CD4-positive, alpha-beta T cell treated with Interferon alpha-2 for 1 hour (primary cell): ENCODE results near the gene DRAP1.
"Not testable (repeated sequence)": the region's sequence is repeated elsewhere in the genome, so short reads cannot be mapped to it uniquely, and the experiment has no call there.

Experiments used
- DNase-seq, 2 donors: peaks; one replicate each; pipeline ENCODE4 v3.0.0-alpha.2; 2020 to 2022

DRAP1 gene

DNA sequence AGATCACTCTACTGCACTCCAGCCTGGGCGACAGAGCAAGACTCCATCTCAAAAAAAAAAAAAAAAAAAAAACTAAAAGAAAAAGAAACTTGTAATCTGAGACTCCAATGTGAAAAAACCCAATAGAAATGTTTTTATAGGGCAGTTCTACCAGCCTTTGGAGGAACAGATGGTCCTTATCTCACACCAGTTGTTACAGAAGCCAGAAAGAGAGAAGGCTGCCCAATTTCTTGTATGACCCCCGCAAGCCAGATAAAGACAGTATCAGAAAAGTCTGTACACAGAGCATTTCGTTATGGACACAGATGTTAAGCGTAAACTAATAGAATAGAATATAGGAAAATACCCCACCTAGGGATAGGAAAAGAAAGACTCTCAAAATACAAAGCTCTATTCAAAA, 14.8 kb downstream of the DRAP1 start:
- no peak for DNase-seq

DNA sequence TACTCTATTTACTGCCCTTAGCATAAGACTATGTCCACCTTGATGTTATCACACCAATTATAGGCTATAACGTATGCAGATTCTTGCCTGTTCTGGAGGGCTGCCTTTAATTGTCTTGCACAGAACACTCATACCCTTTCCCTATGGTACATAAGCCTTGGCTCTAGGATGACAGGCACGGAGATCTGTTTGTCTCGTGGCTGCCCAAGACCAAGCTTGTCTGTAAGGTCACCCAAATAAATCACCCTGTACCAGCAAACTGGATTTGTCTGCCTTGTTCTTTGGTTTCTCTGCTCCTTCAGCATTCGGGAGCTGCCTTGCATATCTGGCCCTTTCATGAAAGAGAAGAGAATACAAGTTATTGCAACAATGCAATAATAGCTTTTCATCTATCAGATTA, 18.5 kb downstream of the DRAP1 start:
- no peak for DNase-seq

DNA sequence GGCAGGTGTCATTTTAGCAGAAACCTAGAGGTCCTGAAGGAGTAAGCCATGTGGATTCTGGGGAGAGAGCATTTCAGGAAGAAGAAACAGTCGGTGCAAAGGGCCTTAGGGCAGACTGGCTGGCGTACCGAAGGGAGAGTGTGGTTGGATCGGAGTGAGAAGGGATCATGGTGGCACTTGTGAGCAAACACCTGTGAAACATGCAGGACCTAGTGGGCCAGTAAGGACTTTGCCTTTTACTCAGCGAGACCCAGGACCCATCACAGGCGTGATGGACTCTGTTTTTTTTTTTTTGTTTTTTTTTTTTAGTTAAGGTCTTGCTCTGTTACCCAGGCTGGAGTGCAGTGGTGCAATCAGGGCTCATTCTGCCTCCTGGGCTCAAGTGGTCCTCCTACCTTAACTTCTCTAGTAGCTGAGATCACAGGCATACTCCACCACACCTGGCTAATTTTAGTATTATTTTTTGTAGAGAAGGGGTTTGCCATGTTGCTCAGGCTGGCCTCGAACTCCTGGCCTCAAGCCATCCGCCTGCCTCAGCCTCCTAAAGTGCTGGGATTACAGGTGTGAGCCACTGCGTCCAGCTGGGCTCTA, 22.6 kb downstream of the DRAP1 start:
- DNase-seq, result no peak

DNA sequence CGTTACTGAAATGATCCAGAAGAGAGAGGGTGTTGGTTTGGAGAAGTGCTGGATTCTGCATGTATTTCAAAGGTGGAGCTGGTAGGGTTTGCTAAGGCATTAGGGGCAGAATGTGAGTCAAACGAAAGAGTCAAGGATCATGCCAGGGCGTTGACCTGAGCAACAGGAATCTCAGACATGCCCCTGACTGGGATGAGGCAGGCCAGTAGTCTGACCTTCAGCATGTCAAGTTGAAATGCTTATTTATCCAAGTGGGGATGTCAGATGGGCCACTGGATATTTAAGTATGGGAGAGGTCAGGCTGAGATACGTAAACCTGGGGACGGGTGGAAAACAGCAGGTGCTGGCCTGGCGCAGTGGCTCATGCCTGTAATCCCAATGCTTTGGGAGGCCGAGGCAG, 23.3 kb downstream of the DRAP1 start:
- DNase-seq, result no peak

DNA sequence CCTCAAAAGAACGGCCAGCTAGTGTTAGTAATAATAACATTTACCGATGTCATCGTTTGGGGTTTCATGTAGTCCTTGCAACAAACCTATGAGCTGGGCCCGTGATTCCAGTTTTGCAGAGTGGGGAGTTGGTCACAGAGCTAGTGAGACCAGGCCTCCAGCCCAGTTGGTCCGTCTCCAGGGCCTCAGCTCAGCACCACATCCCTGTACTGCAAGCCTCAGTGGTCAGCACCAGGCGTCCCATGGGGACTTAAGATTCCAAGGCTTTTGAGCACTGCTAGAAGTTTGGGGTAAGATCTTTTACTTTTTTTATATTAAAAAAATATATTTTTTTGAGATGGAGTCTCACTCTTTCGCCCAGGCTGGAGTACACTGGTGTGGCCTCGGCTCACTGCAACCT, 25.0 kb downstream of the DRAP1 start:
- DNase-seq, result no peak

DNA sequence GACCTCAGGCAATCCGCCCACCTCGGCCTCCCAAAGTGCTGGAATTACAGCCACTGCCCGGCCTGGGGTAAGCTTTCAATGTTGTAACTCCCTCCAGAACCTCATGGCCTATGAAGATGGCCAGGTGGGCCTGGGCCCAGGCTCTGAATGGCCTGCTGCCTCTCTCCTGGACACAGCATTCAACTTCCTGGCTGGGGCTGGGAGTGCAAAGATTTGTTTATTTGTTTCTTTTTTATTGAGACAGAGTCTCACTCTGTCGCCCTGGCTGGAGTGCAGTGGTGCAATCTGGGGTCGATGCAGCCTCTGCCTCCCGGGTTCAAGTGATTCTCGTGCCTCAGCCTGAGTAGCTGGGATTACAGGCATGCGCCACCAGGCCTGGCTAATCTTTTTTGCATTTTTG, 25.5 kb downstream of the DRAP1 start:
- DNase-seq, result no peak

DNA sequence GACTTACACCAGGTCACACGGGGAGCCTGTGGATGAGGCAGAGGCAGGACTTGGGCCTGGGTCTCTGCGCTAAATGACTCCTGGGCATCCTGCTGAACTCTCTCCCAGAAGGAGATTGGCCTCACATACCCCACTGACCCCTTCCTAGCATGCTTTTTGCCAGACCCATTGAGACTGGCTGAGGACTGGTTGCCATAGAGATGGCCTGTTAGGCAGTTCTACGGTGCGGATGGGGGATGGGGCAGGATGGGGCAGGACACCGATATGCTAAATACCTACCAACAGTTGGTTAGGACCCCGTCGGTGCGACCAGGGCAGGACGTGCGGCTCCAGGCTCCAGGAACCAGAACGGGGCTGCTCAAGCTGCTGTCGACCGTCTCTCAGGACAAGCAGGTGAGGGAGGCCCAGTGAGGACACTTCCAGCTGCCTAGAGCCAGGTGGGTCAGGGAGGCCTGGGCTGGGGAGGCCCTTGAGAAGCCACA, 26.2 kb downstream of the DRAP1 start, which contains the start of gene TSGA10IP:
Gene TSGA10IP (plus strand): TSS at position 51 of the 482 bp plus-strand sequence. CDS start 196 bp downstream, at position 247.
- DNase-seq, result no peak

DNA sequence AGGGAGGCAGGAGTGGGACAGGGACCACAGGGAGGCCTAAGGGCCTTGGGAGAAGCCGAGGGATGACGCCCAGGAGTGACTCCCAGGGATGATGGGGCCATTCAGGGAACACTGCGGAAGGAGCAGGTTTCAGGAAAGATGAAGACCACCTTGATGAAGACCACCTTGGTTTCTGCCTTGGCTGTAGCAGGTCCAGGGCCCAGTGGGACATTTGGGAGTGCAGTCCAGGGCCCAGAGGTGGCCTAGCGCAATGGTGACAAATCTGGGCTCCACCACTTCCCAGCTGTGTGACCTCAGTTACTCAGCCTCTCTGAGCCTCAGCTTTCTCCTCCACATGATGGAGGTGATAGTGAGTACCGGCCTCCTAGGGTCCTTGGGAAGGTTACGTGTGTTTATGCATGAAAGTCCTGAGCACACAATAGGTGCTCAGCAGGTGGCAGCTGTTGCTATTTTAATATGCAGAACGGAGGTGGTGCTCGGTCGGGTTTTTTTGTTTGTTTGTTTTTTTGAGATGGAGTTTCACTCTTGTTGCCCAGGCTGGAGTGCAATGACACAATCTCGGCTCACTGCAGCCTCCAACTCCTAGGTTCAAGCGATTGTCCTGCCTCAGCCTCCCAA, 26.8 kb downstream of the DRAP1 start:
- no peak for DNase-seq

DNA sequence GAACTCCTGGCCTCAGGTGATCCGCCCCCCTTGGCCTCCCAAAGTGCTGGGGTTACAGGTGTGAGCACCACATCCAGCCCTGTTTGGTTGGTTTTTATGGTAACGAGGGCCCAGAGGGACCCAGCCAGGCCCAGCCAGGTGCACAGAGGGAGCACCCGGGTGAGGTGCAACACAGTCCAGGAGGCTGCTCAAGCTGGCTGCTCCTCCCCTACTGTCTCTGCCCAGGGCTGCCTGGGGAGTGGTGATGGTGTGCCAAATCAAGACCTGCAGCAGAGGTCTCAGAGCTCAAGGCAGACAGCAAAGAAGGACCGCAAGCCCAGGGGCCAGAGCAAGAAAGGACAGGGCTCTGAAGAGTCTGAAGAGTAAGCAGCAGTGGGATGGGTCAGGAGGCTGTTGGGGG, 27.4 kb downstream of the DRAP1 start:
- no peak for DNase-seq

DNA sequence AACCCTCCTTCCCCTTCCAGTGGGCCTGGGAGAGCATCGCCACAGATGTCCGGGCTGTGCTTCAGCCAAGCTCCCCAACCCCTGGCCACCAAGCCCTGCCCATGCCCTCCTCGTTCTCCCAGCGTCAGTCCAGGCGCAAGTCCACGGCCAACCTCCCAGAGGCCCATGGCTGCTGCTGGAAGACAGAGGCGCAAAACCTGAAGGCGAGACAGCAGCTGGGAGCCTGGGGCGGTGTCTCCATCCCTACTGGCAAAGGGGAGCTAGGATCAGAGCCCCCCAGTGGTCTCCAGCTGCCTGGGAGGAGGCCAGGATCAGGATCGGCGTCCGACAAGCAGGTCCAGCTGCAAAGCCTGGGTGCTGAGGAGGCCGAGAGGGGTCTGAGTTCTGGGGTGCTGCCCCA, 27.9 kb downstream of the DRAP1 start:
- no peak for DNase-seq

DNA sequence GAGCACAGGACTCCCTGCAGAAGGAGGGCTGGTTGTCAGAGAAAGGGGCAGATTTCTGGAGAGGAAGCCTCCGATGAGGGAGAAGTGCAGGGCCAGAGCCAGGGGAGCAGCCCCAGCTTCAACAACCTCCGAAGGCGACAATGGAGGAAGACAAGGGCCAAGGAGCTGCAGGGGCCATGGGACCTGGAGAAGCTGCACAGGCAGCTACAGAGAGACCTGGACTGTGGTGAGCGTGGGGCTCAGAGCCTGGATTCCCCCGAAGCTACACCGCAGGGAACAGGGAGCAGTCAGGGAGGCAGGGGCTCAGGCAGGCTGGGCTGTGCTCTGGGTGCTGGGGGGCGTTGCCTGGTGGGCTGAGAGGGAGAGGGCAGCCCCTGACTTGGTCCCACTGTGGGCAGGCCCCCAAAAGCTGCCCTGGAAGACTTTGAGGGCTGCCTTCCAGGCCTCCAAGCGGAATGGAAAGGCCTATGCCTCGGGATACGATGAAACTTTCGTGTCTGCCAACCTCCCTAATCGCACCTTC, 28.4 kb downstream of the DRAP1 start:
- DNase-seq, result no peak

DNA sequence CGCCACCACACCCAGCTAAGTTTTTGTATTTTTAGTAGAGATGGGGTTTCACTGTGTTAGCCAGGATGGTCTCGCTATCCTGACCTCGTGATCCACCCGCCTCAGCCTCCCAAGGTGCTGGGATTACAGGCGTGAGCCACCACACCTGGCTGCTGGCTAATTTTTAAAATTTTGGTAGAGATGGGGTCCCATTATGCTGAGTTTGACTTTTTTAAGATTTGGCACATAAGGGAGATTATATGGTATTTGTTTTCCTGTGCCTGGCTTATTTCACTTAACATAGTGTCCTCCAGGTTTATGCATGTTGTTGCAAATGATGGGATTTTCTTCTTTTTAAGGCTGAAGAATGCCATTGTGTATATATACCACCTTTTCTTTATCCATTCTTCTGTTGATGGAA, 31.5 kb downstream of the DRAP1 start:
- not testable (repeated sequence) for DNase-seq

DNA sequence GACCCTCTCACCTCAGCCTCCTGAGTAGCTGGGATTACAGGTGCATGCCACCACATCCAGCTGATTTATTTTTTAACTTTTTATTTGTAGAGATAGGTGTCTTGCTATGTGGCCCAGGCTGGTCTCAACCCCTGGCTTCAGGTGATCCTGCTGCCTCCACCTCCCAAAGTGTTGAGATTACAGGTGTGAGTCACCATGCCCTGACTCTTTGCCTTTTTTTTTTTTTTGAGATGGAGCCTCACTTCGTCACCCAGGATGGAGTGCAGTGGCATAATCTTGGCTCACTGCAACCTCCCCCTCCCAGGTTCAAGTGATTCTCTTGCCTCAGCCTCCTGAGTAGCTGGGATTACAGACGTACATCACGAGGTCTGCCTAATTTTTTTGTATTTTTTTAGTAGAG, 32.4 kb downstream of the DRAP1 start:
- DNase-seq, result not testable (repeated sequence)

DNA sequence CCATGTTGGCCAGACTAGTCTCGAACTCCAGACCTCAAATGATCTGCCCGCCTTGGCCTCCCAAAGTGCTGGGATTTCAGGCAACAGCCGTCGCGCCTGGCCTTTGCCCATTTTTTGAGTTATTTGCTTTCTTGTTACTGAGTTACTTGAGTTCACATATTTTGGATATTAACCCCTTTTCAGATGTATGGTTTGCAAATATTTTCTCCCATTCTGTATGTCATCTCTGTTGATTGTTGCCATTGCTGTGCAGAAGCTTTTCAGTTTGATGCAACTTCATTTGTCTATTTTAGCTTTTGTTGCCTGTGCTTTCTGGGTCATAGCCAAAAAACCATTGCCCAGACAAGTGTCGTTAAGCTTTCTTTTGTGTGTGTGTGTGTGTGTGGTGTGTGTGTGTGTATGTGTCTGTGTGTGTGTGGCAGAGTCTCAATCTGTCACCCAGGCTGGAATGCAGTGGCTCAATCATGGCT, 32.9 kb downstream of the DRAP1 start:
- no peak for DNase-seq

DNA sequence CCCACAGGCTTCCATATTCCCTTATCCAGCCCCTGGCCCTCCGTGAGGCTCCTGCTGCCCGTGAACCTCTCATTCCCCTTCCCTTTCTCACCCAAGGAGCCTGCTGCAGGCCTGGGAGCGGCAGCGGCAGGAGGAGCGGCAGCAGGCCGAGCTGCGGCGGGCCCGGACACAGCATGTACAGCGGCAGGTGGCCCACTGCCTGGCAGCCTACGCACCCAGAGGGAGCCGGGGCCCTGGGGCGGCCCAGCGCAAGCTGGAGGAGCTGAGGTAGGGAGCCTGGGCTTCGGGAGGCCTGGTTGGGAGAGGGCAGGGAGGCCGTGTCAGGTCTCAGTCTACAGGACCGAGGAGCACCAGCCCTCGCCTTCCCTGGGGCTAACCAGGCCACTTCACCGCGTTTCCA, 34.2 kb downstream of the DRAP1 start:
- no peak for DNase-seq

DNA sequence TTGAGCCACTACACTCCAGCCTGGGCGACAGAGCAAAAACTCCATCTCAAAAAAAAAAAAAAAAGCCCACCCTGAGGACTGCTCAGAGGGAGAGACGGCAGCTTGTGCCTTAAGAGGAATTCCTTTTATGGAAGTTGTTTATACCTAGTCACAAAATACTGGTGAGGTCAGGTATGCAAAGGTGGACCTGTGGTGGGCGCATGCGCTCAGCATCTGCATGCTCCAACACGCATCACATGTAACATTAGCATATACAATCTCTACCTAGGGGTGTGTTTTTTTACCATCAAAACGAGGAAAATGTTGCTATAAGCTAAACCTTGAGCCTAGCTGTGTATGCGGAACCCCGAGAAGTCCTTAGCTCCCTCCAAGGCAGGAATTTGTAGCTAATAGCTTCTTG, 35.5 kb downstream of the DRAP1 start:
- no peak for DNase-seq

DNA sequence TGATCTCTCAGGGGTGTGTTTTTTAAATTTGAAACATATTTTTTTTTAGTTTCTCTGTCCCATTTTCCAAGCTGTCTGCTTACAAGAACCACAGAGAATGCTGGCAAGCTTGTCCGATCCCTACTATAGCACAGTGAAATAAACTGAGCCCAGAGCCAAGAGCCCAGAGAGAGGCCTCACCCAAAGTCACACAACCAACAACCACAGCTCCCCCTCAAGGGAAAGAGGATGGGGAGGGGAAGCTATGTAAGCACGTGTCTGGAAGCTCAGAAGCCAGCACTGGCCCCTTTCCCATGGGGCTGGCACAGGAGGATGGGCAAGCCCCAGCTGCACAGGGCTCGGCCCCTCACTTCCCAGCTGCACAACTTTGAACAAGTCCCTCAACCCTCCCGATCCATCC, 39.1 kb downstream of the DRAP1 start:
- no peak for DNase-seq

DNA sequence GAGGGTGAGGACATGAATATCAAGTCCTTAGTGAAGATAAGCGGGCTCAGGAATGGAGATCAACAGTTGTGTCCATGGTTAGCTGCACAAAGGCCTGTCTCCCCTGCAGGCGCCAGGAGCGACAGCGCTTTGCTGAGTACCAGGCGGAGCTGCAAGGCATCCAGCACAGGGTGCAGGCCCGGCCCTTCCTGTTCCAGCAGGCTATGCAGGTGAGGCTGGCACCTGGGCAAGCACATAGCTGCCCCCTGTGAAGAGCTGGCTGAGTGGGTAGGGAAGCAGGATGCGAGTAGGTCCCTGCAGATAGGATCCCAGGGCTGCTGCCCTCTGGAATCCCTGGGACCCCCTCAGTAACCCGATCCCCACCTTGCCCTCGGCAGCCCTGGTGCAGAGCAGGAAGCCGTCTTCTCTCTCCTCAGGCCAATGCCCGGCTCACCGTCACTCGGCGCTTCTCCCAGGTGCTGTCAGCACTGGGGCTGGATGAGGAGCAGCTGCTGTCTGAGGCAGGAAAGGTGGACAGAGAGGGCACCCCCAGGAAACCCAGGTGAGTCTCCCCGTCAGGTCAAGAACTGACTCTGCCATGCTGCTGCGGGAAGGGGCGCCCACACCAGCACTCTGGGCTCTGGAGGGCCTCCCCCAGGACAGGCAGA, 39.7 kb downstream of the DRAP1 start:
- no peak for DNase-seq

DNA sequence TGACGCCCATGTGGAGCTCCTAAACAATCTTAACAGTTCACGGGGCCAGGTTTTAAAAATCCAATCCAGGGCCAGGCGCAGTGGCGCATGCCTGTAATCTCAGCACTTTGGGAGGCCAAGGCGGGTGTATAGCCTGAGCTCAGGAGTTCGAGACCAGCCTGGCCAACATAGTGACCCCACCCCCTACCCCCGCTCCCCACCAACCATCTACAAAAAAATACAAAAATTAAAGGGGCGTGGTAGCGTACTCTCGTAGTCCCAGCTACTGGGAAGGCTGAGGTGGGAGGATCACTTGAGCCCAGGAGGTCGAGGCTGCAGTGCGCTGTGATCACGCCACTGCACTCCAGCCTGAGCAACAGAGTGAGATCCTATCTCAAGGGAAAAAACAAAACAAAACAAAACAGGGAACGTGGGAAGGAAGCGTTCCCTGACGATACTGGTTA, 41.6 kb downstream of the DRAP1 start:
- DNase-seq, result no peak

DNA sequence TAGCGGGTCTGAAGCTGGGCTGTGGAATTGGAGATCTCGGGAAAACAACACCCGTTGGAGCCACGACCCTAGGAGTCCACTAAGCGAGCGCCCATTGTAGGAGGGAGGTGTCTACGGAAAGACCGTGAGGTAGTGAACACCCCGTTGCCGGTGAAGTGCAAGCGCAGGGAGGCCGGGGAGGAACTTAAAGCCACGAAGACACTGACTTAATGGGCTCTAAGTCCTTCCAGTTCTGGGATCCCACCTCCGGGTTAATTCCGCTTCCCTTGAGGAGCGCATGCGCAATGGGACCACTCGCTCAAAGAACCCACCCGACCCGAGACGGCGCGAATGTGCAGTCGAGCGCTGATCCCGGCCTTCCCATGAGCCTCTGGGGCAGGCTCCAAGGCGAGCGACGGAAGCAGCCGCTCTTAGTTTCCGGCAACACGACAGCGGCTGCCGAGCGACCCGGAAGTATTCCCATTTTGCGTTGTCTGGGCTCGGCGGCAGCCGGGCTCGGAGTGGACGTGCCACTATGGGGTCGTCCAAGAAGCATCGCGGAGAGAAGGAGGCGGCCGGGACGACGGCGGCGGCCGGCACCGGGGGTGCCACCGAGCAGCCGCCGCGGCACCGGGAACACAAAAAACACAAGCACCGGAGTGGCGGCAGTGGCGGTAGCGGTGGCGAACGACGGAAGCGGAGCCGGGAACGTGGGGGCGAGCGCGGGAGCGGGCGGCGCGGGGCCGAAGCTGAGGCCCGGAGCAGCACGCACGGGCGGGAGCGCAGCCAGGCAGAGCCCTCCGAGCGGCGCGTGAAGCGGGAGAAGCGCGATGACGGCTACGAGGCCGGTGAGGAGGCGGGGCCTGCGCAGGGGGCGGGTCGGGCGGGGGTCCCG, 42.3 kb downstream of the DRAP1 start, which contains the start of gene SART1:
Gene SART1 (plus strand): TSS at position 468 of the 874 bp plus-strand sequence. CDS start 47 bp downstream, at position 515.
- peak; percentile 98 for DNase-seq

DNA sequence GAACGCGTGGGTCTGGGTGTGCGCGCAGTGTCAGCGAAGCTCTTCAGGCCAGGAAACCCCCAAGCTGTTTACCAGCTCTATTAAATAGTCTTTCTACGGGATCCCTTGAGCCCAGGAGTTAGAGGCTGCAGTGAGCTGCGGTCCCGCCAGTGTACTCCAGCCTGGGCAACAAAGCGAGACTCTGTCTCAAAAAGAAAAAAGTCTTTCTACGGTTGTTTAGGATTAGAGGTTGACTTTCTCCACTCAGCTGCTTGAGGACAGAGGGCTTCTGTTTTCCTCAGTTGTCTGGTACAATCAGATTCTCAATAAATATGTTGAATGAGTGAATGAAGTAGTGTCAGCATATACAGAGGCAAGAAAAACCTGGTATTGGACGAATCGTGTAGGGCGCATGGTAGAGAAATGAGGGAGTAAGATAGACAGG, 42.9 kb downstream of the DRAP1 start:
- DNase-seq, result peak; percentile 49 to 66

DNA sequence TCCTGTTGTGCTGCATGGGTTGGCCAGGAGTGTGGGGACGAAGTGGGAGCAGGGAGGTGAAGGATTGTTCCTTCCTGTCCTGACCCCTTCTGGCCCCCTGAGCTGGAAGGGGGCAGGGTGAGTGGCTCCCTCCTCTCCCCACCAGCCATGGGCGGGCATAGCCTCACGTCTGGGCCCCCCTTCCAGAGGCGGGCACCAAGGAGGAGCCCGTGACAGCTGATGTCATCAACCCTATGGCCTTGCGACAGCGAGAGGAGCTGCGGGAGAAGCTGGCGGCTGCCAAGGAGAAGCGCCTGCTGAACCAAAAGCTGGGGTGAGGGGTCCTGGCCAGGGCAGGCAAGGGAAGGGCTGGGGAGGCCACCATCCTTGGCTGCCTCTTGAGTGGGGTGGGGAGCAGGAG, 45.7 kb downstream of the DRAP1 start:
- DNase-seq, result no peak
